HPDE6-E6E7 (cell line): ENCODE data around the gene IL20RB.
A peak's percentile ranks its signal among the peaks of the same experiment; 100 is the strongest.

Source experiments
- DNase-seq: peaks from one replicate; pipeline ENCODE4 v3.0.0; 2011; ENCODE audit warnings: missing footprints; ENCODE audit errors: extremely low spot score

The IL20RB gene

DNA sequence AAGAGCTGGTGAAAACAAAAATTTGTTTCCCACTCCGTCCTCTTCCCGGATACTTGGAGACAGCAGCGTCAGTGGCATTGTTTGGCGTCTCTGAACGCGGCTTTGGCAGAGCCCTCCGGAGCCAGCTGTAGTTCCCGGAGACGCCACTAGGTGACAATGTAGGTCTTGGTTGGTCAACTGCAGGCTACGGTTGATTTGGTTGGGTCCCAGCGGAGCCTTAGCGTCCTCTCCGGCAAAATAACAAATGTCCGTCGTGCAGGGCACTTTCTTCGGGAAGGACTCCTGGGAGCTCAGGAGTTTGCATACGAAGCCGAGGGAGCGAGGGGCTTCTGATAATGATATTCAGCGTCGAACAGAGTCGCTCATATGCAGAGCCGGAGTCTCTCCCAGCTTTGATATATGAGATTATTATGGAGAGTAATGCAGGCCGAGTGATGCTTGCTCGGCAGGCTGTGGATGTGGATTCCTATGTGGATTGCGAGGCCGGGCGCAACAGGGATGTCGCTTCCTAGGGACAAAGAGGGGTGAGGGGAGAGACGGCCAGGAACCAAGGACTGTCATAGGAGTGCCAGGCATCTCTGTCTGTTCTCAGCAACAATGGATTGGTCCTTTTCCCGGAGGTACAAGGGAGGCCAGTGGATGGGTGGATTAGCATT, 74.8 kb downstream of the IL20RB start:
- DNase-seq: peak; percentile 67

DNA sequence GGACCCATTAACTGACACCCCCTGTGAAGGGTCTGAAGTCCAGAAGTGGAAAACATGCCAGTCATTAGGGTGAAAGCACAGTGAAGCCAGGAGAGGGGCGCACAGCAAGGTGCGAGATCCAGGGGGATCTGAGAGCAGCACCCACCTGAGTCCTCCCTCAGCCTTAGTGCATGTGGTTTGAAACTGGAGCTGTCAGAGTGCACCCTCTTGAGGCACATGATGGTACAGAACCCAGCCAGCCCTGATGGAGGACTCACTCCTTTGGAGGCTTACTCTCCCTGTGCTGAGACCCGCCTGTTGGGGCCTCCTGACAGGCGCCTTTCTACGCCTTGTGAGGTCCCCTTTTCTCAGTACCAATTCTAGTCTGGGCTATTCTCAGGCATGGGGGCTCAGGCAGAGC, 77.8 kb downstream of the IL20RB start:
- no peak for DNase-seq

DNA sequence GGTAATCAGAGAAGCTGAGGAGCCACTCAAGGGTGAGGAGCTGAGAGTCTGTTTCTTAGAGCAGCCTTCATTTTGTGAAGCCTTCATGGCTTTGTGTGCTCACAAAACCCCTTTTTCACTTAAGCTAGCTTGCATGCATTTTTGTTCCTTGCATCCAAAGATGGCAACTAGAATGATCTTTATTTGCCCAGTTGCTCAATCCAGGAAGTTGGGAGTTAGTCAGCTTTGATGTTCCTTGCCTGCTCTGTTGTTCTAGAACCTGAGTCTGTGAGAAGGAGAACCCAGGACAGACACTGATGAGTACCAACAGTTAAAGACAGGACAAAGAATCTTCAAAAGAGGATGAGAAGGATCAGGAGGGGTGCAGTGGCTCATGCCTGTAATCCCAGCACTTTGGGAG, 81.8 kb downstream of the IL20RB start:
- no peak for DNase-seq

DNA sequence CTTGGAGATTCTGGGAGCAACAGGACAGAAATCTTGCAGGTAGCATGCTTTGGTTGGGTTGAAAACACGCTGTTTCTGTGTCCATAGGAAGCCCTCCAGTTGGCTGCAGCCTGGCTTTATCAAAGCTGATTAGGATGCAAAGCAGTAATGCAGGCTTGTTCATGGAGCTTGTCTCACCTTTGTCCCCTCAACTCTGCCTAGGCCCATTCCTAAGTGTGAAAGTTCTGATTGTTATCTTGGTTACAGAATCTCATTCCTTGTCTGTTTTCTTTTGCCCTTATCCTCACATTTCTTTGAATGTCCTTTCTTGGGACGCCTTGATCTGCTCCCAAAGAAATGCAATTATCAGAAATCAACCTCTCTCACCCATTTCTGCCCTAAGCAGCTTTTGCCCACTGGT, 83.5 kb downstream of the IL20RB start:
- DNase-seq: no peak

DNA sequence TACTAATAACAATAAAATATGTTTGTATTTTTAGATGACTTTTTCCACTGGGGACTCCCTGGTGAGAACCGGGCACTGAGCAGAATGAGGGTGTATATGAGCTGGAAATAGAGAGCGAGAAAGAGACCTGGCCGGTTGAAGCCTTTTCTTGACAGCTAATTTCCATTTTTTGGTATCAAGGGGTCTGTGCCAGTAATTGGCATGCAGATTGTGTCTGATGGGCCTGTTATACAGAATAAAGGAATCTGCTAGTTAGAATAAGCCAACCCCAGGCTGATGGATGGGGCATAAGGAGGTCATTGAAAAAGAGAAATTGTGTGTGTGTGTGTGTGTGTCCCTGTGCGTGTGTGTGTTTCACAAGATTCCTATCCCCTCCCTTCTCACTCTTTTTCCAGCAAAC, 83.9 kb downstream of the IL20RB start:
- no peak for DNase-seq

DNA sequence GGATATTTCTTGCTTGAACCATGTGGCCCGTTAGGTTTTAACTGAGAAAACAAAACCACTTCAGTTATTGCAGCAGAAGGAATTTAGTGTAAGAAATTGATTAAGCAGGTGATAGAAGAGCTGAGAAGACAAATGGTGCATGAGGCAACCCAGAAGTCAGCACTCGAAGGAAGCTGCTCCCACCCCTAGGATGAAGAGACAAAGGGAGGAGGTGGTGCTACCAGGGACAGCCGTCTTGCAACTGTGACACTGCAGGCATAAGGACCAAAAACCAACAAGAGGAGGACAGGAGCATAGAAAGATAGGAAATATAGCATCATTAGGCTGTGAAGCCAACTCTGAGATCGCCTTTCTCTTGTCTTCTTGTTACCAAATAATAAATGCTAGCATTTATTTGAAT, 89.0 kb downstream of the IL20RB start:
- no peak for DNase-seq

DNA sequence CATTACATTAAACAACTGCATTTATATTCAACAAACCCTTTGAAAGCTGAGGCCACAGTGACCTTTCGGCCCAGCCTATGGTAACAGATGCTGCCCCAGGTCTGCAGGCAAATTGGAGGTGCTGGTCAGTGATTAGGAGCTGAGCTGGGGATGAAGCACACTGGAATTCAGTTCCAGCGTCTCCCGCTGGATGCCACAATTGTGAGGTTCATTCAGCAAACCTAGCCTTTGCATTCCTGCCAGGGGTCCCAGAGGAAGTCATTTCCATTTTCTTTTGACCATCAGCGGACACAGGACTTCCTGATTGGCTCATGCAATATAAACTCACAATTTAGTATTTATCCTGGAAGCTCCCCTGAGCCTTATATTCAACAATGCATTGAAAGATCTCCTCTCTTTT, 89.5 kb downstream of the IL20RB start:
- no peak for DNase-seq

DNA sequence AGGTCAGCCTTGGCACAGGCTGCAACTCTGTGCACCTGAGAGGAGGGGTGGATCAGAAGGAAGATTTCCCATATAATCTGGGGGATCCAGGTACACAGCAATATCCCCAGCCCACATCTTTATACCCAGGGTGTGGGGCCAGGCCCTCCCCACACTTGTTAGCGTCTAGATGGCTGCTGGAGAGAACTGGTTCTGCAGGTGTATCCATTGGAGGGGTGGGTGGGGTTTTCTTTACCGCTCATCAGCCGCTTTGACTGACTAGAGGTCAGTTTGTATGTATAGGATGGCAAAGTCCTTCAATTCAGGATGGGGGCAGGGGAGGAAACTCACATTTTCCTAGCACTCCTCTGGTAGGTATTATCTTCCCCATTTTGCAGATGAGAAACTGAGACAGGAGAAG, 92.5 kb downstream of the IL20RB start:
- DNase-seq: no peak

DNA sequence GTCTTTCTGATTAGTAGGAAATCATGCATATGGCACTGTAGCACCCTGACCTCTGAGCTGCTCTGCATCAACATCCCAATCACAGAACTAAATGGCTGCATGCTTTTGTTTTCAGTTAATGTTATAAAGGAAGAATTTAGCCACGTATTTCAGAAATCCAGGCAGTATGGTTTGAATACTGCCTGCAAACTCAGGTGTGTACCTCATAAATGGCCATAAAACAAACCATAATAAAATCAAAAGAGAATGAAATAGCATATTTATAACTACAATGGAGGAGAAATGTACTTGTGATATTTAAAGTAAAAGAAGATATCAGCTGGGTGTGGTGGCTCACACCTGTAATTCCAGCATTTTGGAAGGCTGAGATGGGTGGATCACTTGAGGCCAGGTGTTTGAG, 94.5 kb downstream of the IL20RB start:
- DNase-seq: no peak
